Measurements from ENCODE around the gene TTC7B.

GRCh38 chr14:90621201-90621600, 195.0 kb downstream of the TTC7B start:
- TF ChIP-seq CTCF (IDR thresholded peaks at IDR 0.05; ENCODE audit: insufficient read depth, low read length, poor library complexity, severe bottlenecking) (no peak), EZH2phosphoT487 (conservative IDR thresholded peaks at IDR 0.05; ENCODE audit: low read length) (no peak)

Data from SU-DHL-6 (cell line).